Measurements from ENCODE around the gene MTRR.

- TF ChIP-seq CTCF (IDR thresholded peaks at IDR 0.05): no peak
- TF ChIP-seq POLR2A (IDR thresholded peaks at IDR 0.05): no peak
These were observed 15.7 kb downstream of the MTRR start for GRCh38 chr5:7884491-7885267.
